Effector CD4-positive, alpha-beta T cell (primary cell): Measurements from ENCODE around the gene CHP2. TPM values are rescaled to one million over a fixed set of nuclear protein-coding genes. Genes with fewer than 3 reads are reported as not detected.
"Not testable (repeated sequence)": the region's sequence is repeated elsewhere in the genome, so short reads cannot be mapped to it uniquely, and the experiment has no call there.

Source experiments
- DNase-seq: peaks from one replicate; pipeline ENCODE4 v3.0.0-alpha.2; 2020
- total RNA-seq: gene quantifications from one replicate; lab custom pipeline; 2026; lab: John Stamatoyannopoulos, UW

The CHP2 gene
- total RNA-seq = not detected

DNA sequence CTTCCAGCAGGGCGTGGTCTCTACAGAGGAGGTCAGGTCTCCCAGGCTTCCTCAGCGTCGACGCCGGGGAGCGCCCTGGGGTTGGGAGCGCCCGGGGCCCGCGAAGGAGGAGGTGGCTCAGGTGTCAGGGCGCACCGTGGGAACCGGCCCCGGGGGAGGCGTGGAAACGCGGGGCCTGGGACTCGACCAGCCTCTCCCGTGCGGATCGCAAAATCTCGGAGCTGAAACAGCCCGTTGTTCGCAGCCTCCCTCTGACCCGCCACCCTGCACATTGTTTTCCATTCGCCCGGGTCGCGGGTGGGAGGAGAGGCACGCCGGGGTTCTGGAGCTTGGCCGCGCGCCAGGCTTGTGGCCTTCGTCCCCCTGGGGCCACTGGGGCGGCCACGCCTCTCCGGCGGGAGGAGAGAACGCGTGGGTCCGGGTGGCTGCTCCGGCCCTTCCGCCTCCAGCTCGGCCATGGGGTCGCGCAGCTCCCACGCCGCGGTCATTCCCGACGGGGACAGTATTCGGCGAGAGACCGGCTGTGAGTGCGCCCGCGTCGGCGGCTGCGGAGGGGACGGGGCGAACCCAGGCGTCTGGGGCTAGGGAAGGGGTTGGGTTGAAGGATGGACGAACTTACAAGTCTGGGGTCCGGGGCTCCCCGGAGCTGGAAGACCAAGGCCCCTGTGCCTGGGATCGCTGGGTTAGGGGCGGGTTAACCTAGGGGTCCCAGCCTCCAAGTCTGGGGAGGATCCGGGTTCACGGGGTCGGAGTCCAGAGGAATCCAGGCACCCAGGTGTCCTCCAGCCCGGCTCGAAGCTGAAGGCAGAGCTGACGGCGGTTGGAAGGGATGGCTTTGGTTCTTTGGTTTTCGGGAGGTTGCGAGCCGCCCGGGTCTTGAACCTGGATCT, at the start of gene CHP2:
CHP2 (plus strand) TSS at position 433 of the 890 bp plus-strand sequence; CDS start at position 457, 24 bp downstream.
- no peak for DNase-seq

- DNase-seq = no peak
Observed at GRCh38 chr16:23705517-23705902, 49.3 kb upstream of the CHP2 start.

DNA sequence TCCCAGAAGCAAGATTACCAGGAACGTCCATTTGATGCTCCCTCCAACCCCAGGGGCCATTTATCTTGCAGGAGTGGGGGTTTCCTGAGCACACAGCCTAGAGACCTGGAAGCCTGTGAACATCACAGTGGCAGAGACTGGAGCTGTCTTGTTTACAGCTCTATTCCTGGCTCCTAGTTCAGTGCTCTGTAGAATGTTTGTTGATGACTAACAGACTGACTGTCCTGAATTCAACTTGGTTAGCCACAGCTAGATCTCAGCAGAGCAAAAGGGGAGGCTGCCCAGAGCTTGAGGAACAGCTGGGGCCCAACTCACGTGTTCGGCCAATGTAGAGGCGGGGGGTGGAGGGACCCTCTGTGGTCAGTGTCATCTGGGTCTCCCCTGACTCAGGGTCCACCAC, 48.4 kb upstream of the CHP2 start:
- no peak for DNase-seq

DNA sequence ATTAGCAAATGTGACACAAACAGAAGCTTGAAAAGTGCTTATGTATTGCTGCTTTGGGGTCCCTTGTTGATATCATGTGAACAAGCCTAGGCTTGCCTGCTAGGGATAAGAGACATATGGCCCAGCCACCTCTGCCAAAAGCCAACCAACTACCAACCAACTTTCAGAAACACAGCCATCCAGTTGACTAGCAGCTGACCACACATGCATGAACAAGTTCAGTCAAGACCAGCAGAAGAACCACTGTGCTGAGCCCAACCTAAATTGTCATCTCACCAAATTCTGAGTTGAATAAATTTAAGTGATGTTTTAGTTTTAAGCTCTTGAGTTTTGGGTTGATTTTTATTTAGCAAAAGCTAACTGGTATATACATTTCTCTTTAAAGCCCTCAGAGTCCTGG, 45.3 kb upstream of the CHP2 start:
- DNase-seq = no peak

DNA sequence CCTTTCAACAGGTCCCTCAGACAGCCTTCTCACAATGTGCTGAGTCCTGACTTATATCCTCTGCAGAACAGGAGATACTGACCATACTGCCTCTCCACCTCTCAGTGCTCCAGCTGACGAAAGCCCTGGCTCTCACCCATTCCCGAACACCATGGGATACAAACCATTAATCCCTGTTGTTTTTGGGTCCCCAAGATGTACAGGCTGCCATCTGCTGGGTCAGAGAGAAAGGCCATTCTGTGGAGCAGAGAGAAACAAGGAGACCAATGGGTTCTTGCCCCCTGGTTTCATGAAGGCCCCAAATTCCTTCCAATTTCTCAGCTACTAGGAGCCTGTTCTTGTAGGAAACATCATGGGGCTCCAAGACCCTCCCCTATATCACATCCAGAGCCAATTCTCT, 44.8 kb upstream of the CHP2 start:
- DNase-seq = no peak

- no peak for DNase-seq
Observed at GRCh38 chr16:23710504-23710903, 44.3 kb upstream of the CHP2 start.

DNA sequence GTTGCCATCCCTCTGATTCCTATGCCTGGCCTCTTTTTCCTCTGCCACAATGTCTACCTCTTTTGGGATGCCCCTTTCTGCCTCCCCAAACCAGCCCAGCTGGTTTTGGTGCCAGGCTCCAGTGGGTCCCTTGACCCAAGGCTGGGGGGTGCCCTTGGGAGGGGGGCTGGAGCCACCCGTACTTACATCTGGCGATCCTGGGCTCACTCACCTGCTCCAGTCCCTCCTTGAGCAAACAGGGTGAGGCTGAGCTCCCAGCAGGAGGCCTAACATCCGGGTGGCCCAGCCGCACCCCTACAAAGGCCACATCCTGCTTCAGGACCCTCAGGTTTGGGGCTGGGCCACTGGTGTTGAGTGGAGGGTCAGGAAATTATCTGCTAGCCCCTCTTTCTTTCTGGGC, 43.0 kb upstream of the CHP2 start:
- DNase-seq = no peak

GRCh38 chr16:23712976-23713375, 41.9 kb upstream of the CHP2 start, which contains the start of gene ERN2:
Gene ERN2 (minus strand): TSS chr16:23713222. CDS start chr16:23713187, 35 bp downstream.
- DNase-seq = no peak

DNA sequence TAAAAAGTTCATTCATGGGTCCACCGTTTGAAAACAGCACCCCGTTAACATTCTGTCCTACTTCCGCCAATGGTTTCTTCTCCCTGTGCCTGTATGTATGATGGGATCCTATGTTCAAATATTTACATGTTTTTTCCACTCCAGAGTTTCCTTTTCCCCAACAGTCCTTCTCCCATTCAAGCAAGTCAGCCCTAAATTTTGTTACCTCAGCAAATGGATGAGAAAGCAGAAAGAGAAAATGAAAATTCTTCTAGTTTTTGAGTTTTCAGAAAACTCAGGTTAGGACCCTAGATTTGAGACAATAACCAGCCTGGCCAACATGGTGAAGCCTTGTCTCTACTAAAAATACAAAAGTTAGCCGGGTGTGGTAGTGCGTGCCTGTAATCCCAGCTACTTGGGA, 38.3 kb upstream of the CHP2 start:
- no peak for DNase-seq

GRCh38 chr16:23722613-23723240, 32.1 kb upstream of the CHP2 start:
- DNase-seq = not testable (repeated sequence)

GRCh38 chr16:23724096-23724784, 30.6 kb upstream of the CHP2 start:
- no peak for DNase-seq

- DNase-seq = no peak
Observed at GRCh38 chr16:23724785-23725131, 30.1 kb upstream of the CHP2 start.

GRCh38 chr16:23726710-23727109, 28.1 kb upstream of the CHP2 start:
- no peak for DNase-seq

GRCh38 chr16:23728112-23728477, 26.7 kb upstream of the CHP2 start:
- DNase-seq = no peak

DNA sequence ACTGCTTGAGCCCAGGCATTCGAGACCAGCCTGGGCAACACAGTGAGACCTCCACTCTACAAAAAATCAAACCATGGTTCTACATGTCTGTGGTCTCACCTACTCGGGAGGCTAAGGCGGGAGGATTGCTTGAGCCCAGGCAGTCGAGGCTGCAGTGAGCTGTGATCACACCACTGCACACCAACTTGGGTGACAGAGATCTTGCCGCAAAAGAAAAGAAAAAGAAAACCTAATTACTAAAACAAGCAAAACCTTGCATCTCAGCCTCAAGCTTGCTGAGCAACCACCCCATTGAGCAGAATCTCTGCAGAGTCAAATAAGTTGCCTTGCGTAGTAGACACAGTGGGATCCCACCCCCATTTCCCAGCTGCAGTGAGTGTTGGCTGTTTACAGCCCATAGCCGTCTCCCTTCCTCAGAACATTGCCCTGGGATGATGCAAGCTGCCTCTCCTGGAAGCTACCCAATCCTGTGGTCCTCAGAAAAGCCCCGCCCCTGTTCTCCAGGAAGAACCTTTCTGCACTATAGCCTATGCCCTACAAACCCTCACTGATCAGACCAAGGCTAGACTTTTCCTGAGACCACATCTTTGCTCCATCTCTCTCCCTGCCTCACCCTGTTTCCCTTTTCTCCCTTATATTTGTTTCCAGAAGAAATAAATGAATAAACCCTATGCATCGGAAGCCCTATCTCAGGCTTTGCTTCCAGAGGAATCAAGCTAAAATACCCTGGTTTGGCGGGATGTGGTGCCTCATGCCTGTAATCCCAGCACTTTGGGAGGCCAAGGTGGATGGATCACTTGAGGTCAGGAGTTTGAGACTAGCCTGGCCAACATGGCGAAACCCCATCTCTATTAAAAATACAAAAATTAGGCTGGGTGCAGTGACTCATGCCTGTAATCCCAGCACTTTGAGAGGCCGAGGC, 25.1 kb upstream of the CHP2 start:
- no peak for DNase-seq

DNA sequence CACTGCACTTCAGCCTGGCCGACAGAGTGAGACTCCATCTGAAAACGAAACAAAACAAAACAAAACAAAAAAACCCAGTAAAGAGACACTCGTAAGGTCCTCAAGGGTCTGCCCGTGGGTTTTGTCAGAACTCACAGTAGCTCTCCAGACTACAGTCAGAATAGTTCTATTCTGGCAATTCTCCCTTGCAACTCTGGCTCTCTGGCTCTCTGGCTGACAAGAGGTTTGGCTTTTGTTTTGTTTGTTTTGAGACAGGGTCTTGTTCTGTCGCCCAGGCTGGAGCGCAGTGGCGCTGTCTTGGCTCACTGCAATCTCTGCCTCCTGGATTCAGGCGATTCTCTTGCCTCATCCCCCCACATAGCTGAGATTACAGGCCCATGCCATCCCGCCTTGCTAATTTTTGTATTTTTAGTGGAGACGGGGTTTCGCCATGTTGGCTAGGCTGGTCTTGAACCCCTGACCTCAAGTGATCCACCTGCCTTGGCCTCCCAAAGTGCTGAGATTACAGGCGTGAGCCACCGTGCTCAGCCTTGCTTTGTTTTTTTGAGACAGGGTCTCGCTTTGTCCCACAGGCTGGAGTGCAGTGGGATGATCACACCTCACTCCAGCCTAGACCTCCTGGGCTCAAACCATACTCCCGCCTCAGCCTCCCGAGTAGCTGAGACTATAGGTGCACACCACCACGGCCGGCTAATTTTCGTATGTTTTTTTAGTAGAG, 20.5 kb upstream of the CHP2 start:
- no peak for DNase-seq

DNA sequence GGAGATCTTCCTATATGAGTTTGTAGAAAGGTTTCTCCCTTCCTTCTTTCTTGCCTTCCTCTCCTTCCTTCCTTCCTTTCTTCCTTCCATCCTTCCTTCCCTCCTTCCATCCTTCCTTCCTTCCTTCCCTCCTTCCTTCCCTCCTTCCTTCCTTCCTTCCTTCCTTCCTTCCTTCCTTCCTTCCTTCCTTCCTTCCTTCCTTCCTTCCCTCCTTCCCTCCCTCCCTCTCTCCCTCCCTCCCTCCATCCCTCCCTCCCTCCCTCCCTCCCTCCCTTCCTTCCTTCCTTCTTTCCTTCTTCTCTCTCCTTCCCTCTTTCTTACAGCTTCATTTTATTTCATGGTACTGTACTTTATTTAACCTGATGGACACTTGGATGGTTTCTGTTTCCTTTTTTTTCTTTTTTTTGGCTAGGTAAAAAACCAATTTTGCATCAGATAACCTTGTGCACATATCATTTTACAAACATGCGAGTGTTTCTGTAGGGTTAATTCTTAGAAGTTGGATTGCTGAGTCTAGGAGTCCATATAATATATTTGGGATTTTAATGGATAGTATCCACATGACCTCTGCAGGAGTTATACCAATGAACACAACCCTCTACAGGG, 17.3 kb upstream of the CHP2 start:
- DNase-seq = not testable (repeated sequence)

- no peak for DNase-seq
Observed at GRCh38 chr16:23739516-23739915, 15.3 kb upstream of the CHP2 start.

DNA sequence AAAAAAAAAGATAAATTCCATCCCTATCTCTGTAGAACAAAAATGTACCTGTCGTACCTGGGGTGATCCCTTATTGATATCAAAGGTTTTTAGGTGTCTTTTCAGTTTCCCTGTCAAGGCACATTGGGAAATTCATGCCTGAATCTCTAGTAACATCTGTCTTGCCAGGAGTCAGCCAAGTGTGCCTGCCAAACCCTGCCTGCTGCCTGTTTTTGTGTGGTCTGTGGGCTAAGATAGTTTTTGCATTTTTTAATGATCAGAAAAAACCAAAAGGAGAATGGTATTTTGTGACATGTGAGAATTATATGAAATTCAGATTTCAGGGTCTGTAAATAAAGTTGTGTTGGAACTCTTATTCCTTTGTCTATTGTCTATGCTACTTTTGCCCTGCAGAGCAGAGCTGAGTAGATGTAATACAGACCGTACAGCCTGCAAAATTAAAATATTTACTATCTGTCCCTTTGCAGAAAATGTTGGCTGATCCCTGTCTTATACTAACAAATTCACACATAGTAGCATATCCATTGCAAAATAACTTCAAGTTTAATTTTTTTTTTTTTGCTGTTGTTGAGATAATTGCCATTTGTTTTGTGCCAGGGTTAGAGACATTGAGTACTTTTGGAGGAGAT, 13.0 kb upstream of the CHP2 start:
- DNase-seq = no peak

DNA sequence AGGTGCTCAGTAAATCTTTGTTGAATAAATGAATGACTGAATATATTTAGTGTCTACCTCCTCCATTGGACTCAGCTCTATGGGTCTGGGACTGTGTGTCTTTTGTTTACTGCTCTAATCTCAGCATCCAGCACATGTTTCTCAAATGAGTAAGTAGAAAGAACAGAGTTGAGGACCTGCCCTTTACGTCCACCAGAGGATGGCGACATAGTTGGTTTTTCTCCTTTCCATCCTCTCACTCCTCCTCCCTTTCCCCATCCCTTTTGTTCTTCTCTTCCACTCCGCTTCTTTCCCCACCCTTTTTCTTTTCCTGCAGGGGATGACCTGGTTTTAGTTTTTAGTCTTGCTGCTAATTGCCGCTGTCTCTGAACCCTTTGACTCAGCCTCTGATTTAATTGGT, 12.1 kb upstream of the CHP2 start:
- DNase-seq = no peak

- DNase-seq = no peak
Observed at GRCh38 chr16:23745263-23745662, 9.6 kb upstream of the CHP2 start.
